ENCODE data around the gene CALM3.

GRCh38 chr19:46599716-46600373 lies 1.3 kb upstream of the CALM3 start:
- no peak for TF ChIP-seq EP300 (IDR thresholded peaks at IDR 0.05)
- no peak for TF ChIP-seq POLR2A (IDR thresholded peaks at IDR 0.05)
- TF ChIP-seq, protein P1, sequence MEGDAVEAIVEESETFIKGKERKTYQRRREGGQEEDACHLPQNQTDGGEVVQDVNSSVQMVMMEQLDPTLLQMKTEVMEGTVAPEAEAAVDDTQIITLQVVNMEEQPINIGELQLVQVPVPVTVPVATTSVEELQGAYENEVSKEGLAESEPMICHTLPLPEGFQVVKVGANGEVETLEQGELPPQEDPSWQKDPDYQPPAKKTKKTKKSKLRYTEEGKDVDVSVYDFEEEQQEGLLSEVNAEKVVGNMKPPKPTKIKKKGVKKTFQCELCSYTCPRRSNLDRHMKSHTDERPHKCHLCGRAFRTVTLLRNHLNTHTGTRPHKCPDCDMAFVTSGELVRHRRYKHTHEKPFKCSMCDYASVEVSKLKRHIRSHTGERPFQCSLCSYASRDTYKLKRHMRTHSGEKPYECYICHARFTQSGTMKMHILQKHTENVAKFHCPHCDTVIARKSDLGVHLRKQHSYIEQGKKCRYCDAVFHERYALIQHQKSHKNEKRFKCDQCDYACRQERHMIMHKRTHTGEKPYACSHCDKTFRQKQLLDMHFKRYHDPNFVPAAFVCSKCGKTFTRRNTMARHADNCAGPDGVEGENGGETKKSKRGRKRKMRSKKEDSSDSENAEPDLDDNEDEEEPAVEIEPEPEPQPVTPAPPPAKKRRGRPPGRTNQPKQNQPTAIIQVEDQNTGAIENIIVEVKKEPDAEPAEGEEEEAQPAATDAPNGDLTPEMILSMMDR (IDR thresholded peaks at IDR 0.05) = no peak

All from sigmoid colon (tissue), 4 donors.